Body of pancreas (tissue), 4 donors: ENCODE results near the gene IL25.

Source experiments
- CTCF ChIP-seq, 7 experiments: fragments of 450-650 bp in 4 of 7; fragments of 200-600 bp in 3 of 7; sonication (generic) in 3 of 7; IDR thresholded peaks; one replicate each; pipeline ENCODE4 v1.5.1; 2016 to 2019; ENCODE audit warnings: antibody characterized with exemption in 7 of 7
- POLR2A ChIP-seq, 3 donors: fragments of 450-650 bp; IDR thresholded peaks; one replicate each; pipeline ENCODE4 v1.6.1; 2016; ENCODE audit warnings: antibody characterized with exemption in 3 of 3, mild to moderate bottlenecking in 2 of 3

GRCh38 chr14:23421594-23421993, 49.0 kb downstream of the IL25 start:
- TF ChIP-seq CTCF (IDR thresholded peaks at IDR 0.05) = no peak
- TF ChIP-seq POLR2A (IDR thresholded peaks at IDR 0.05) = no peak
